ENCODE results near the gene SSBP2. TPM values are rescaled to one million over a fixed set of nuclear protein-coding genes. Genes with fewer than 3 reads are reported as not detected.
A peak's percentile ranks its signal among the peaks of the same experiment; 100 is the strongest.
"Not testable (repeated sequence)": the region's sequence is repeated elsewhere in the genome, so short reads cannot be mapped to it uniquely, and the experiment has no call there.

Gene SSBP2
- total RNA-seq, 1 donor from 2014 or later, result 266 TPM

- not testable (repeated sequence) for FAIRE-seq; DNase-seq (ENCODE audit: low spot score in 2 of 2)
Measured at GRCh38 chr5:81407811-81408210, 343.1 kb downstream of the SSBP2 start.

- DNase-seq (ENCODE audit: low spot score in 2 of 2), result no peak
- no peak for FAIRE-seq
Measured at GRCh38 chr5:81405126-81405891, 345.6 kb downstream of the SSBP2 start.

- no peak for DNase-seq (ENCODE audit: low spot score in 2 of 2)
Measured at GRCh38 chr5:81402192-81402930, 348.5 kb downstream of the SSBP2 start.

GRCh38 chr5:81401266-81401665, 349.6 kb downstream of the SSBP2 start:
- no peak for FAIRE-seq
- DNase-seq (ENCODE audit: low spot score in 2 of 2), result no peak

More at GRCh38 chr5:81402192-81402930, 348.5 kb downstream of the SSBP2 start:
- FAIRE-seq, result no peak

- FAIRE-seq (no peak), DNase-seq (ENCODE audit: low spot score in 2 of 2) (no peak)
Measured at GRCh38 chr5:81400375-81400774, 350.5 kb downstream of the SSBP2 start.

- DNase-seq (ENCODE audit: low spot score in 2 of 2), result no peak
- FAIRE-seq, result no peak
Measured at GRCh38 chr5:81398741-81399140, 352.2 kb downstream of the SSBP2 start.

GRCh38 chr5:81397176-81397575, 353.7 kb downstream of the SSBP2 start:
- FAIRE-seq, result no peak

GRCh38 chr5:81395262-81395661, 355.6 kb downstream of the SSBP2 start:
- DNase-seq (ENCODE audit: low spot score in 2 of 2) (no peak), FAIRE-seq (no peak)

More at GRCh38 chr5:81397176-81397575, 353.7 kb downstream of the SSBP2 start:
- no peak for DNase-seq (ENCODE audit: low spot score in 2 of 2)

- FAIRE-seq, result no peak
- DNase-seq (ENCODE audit: low spot score in 2 of 2), result peak in 1 of 2 donors; percentile 32
Measured at GRCh38 chr5:81393783-81394718, 356.8 kb downstream of the SSBP2 start, which contains the start of gene ACOT12. TSS of gene ACOT12 (minus strand) at chr5:81394134. CDS start at chr5:81394114, 20 bp downstream.

GRCh38 chr5:81393430-81393782, 357.5 kb downstream of the SSBP2 start:
- DNase-seq (ENCODE audit: low spot score in 2 of 2), result no peak
- no peak for FAIRE-seq

GRCh38 chr5:81389025-81389424, 361.9 kb downstream of the SSBP2 start:
- FAIRE-seq (no peak), DNase-seq (ENCODE audit: low spot score in 2 of 2) (no peak)

- FAIRE-seq (no peak), DNase-seq (ENCODE audit: low spot score in 2 of 2) (no peak)
Measured at GRCh38 chr5:81388169-81388568, 362.7 kb downstream of the SSBP2 start.

- DNase-seq (ENCODE audit: low spot score in 2 of 2), result no peak
- FAIRE-seq, result no peak
Measured at GRCh38 chr5:81383867-81384266, 367.0 kb downstream of the SSBP2 start.

GRCh38 chr5:81371354-81371876, 379.5 kb downstream of the SSBP2 start:
- no peak for DNase-seq (ENCODE audit: low spot score in 2 of 2)
- FAIRE-seq, result no peak

- FAIRE-seq (no peak), DNase-seq (ENCODE audit: low spot score in 2 of 2) (no peak)
Measured at GRCh38 chr5:81370912-81371311, 380.0 kb downstream of the SSBP2 start.

GRCh38 chr5:81365541-81365940, 385.4 kb downstream of the SSBP2 start:
- no peak for FAIRE-seq
- DNase-seq (ENCODE audit: low spot score in 2 of 2), result no peak

- no peak for FAIRE-seq
- DNase-seq (ENCODE audit: low spot score in 2 of 2), result no peak
Measured at GRCh38 chr5:81363093-81363871, 387.6 kb downstream of the SSBP2 start.
